ENCODE data around the gene SNAP29. TPM values are rescaled to one million over a fixed set of nuclear protein-coding genes. Genes with fewer than 3 reads are reported as not detected.
"Not testable (repeated sequence)": the region's sequence is repeated elsewhere in the genome, so short reads cannot be mapped to it uniquely, and the experiment has no call there.

The SNAP29 gene
- total RNA-seq, 1 donor from 2014 or later = 24.3 TPM

GRCh38 chr22:20887375-20887774 is 28.6 kb downstream of the SNAP29 start:
- ATAC-seq (no peak), DNase-seq (no peak)
- Histone ChIP-seq H3K36me3 (peaks cover 58% of the 10 kb centered on the region), H3K27ac (no peak overlapping the region), H3K4me3 (no peak overlapping the region), H3K4me1 (no peaks in the 10 kb centered on the region), H3K27me3 (no peaks in the 10 kb centered on the region), H3K9me3 (no peaks in the 10 kb centered on the region)
- TF ChIP-seq, protein P1, sequence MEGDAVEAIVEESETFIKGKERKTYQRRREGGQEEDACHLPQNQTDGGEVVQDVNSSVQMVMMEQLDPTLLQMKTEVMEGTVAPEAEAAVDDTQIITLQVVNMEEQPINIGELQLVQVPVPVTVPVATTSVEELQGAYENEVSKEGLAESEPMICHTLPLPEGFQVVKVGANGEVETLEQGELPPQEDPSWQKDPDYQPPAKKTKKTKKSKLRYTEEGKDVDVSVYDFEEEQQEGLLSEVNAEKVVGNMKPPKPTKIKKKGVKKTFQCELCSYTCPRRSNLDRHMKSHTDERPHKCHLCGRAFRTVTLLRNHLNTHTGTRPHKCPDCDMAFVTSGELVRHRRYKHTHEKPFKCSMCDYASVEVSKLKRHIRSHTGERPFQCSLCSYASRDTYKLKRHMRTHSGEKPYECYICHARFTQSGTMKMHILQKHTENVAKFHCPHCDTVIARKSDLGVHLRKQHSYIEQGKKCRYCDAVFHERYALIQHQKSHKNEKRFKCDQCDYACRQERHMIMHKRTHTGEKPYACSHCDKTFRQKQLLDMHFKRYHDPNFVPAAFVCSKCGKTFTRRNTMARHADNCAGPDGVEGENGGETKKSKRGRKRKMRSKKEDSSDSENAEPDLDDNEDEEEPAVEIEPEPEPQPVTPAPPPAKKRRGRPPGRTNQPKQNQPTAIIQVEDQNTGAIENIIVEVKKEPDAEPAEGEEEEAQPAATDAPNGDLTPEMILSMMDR (IDR thresholded peaks at IDR 0.05) = no peak
- intact Hi-C loops (cut with DNase I) = no loop called here

- H3K4me3 ChIP-seq = no peak overlapping the region
- intact Hi-C loops (cut with DNase I) = no loop called here
- no peaks in the 10 kb centered on the region for H3K9me3 ChIP-seq
- no peaks in the 10 kb centered on the region for H3K4me1 ChIP-seq
- DNase-seq (no peak), ATAC-seq (peak; percentile 27)
- TF ChIP-seq, protein P1 (IDR thresholded peaks at IDR 0.05) = no peak
- H3K27me3 ChIP-seq = no peaks in the 10 kb centered on the region
- H3K36me3 ChIP-seq = peaks cover 41% of the 10 kb centered on the region
- H3K27ac ChIP-seq = no peak overlapping the region
These were observed 30.4 kb downstream of the SNAP29 start for GRCh38 chr22:20889025-20889704.

DNA sequence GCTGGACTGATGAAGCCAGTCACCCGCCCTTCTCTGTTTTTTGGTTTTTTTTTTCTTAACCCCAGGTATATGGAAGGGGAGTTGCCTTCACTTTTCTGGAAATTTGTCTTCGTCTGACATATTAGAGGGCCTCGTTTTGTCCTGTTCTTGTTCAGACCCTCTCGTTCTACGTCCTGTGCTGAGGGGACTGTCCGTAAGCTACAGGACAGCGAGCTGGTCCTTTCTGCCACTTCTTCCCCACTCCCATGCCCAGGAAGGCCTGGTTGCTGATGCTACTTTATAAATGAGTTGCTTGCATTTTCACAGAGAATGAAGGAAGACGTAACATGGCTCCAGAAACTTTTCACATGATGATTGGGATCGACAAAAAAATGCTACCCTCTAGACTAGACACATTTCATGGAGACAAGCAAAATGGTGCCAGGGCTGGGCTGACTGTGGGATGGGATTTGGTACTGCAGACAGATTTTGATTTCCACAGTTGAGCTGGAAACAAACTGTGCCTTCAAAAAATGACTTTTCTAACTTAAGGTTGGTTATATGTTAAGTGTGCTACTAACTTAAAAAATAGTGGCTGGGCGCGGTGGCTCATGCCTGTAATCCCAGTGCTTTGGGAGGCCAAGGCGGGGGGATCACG is 31.2 kb downstream of the SNAP29 start:
- no peak overlapping the region for H3K4me3 ChIP-seq
- intact Hi-C loops (cut with DNase I) = no loop called here
- DNase-seq = no peak
- TF ChIP-seq, protein P1 (IDR thresholded peaks at IDR 0.05) = no peak
- H3K9me3 ChIP-seq = no peaks in the 10 kb centered on the region
- peaks cover 33% of the 10 kb centered on the region for H3K36me3 ChIP-seq
- no peak for ATAC-seq
- H3K27me3 ChIP-seq = no peaks in the 10 kb centered on the region
- H3K4me1 ChIP-seq = no peaks in the 10 kb centered on the region
- H3K27ac ChIP-seq = no peak overlapping the region

GRCh38 chr22:20890975-20891374 is 32.2 kb downstream of the SNAP29 start:
- H3K27ac ChIP-seq = no peak overlapping the region
- no peaks in the 10 kb centered on the region for H3K4me1 ChIP-seq
- H3K27me3 ChIP-seq = no peaks in the 10 kb centered on the region
- intact Hi-C loops (cut with DNase I) = no loop called here
- no peak for ATAC-seq
- TF ChIP-seq, protein P1 (IDR thresholded peaks at IDR 0.05) = no peak
- DNase-seq = no peak
- H3K36me3 ChIP-seq = peaks cover 30% of the 10 kb centered on the region
- no peaks in the 10 kb centered on the region for H3K9me3 ChIP-seq
- H3K4me3 ChIP-seq = no peak overlapping the region

DNA sequence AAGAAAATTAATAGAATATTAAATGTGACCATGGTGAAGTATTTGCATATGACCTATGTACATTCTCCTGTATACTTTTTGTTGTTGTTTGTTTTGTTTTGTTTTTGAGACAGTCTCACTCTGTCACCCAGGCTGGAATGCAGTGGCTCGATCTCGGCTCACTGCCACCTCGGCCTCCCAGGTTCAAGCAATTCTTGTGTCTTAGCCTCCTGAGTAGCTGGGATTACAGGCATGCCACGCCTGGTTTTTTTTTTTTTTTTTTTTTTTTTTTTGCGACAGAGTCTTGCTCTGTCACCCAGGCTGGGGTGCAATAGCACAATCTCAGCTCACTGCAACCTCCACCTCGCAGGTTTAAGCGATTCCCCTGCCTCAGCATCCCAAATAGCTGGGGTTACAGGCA is 38.9 kb downstream of the SNAP29 start:
- H3K27ac ChIP-seq; ATAC-seq; intact Hi-C loops (cut with DNase I); H3K9me3 ChIP-seq; DNase-seq; H3K36me3 ChIP-seq; H3K4me1 ChIP-seq; H3K4me3 ChIP-seq; H3K27me3 ChIP-seq: not testable (repeated sequence)

- ATAC-seq (no peak), DNase-seq (no peak)
- TF ChIP-seq, protein P1 (IDR thresholded peaks at IDR 0.05) = no peak
- Histone ChIP-seq H3K27me3 (no peaks in the 10 kb centered on the region), H3K4me3 (no peak overlapping the region), H3K27ac (no peak overlapping the region), H3K9me3 (no peaks in the 10 kb centered on the region), H3K4me1 (no peaks in the 10 kb centered on the region), H3K36me3 (no peaks in the 10 kb centered on the region)
- intact Hi-C loops (cut with DNase I) = no loop called here
These were observed 41.1 kb downstream of the SNAP29 start for GRCh38 chr22:20899827-20900423.

DNA sequence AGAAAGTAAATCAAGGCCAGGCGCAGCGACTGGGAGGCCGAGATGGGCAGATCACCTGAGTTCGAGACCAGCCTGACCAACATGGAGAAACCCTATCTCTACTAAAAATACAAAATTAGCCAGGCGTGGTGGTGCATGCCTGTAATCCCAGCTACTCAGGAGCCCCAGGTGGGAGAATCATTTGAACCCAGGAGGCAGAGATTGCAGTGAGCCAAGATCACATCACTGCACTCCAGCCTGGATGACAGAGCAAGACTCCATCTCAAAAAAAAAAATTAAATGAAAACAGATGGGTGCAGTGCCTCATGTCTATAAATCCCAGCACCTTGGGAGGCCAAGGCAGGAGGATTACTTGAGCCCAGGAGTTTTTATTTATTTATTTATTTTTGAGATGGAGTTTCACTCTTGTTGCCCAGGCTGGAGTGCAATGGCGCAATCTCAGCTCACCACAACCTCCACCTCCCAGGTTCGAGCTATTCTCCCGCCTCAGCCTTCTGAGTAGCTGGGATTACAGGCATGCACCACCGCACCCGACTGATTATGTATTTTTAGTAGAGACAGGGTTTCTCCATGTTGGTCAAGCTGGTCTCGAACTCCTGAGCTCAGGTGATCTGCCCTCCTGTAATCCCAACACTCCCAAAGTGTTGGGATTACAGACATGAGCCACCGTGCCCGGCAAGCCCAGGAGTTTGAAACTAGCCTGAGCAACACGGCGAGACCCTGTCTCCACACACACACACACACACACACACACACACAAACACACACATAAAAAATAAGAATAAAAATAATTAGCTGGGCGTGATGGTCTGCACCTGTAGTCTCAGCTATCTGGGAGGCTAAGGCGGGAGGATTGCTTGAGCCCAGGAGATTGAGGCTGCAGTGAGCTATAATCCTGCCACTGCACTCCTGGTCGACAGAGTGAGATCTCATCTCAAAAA is 42.6 kb downstream of the SNAP29 start:
- H3K27ac ChIP-seq; H3K9me3 ChIP-seq; H3K4me3 ChIP-seq; H3K27me3 ChIP-seq; intact Hi-C loops (cut with DNase I); H3K36me3 ChIP-seq; ATAC-seq; DNase-seq; H3K4me1 ChIP-seq: not testable (repeated sequence)
